Adrenal gland (tissue), 5 donors: Measurements from ENCODE around the gene TMEM52.

ENCODE experiments used
- POLR2A ChIP-seq, 2 donors: fragments of 450-650 bp; IDR thresholded peaks; one replicate each; pipeline ENCODE4 v1.6.1; 2017; ENCODE audit warnings: antibody characterized with exemption in 2 of 2, mild to moderate bottlenecking in 2 of 2, moderate library complexity in 1 of 2
- TF ChIP-seq, protein P1 (sequence below), 6 experiments: fragments of 450-650 bp in 4 of 6; fragments of 200-600 bp in 2 of 6; sonication (generic) in 1 of 6; IDR thresholded peaks; 1 replicate in 5 of 6; 2 replicates in 1 of 6; pipeline versions ENCODE4 v1.5.1 to v1.8.0; 2016 to 2021; ENCODE audit warnings: antibody characterized with exemption in 6 of 6, mild to moderate bottlenecking in 2 of 6, moderate library complexity in 1 of 6
- donor health status: DM: no; HTN: no; CAD: no.

DNA sequence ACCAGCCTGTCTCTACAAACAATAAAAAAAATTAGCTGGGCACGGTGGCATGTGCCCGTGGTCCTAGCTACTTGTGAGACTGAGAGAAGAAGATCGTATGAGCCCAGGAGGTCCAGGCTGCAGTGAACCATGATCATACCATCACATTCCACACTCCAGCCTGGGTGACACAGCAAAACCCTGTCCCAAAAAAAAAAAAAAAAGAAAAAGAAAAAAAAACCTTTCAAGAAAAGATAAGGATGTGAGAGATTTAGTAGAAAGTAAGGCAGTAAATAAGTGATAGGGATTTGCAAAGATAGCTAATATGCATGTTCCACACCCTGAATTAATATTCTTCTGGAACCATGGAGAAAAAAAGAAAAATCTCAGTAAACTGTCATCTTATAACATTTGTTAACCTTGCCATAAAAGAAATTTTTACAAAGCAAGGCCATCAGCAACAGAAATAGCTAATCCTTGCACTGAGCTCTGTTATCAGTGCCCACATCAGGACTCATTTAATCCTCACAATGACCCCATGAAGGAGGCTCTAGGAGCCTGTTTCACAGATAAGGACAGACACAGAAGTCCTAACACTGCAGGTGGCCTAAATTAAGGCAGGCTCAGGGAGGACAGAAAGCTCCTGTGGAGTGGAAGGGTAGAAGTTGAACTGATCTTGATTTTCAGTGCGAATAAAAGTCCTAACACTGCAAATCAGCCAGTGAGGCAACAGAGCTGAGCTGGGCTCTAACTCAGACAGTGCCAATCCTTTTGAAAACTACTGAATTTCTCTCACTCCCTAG, 35.8 kb downstream of the TMEM52 start:
- TF ChIP-seq, protein P1, sequence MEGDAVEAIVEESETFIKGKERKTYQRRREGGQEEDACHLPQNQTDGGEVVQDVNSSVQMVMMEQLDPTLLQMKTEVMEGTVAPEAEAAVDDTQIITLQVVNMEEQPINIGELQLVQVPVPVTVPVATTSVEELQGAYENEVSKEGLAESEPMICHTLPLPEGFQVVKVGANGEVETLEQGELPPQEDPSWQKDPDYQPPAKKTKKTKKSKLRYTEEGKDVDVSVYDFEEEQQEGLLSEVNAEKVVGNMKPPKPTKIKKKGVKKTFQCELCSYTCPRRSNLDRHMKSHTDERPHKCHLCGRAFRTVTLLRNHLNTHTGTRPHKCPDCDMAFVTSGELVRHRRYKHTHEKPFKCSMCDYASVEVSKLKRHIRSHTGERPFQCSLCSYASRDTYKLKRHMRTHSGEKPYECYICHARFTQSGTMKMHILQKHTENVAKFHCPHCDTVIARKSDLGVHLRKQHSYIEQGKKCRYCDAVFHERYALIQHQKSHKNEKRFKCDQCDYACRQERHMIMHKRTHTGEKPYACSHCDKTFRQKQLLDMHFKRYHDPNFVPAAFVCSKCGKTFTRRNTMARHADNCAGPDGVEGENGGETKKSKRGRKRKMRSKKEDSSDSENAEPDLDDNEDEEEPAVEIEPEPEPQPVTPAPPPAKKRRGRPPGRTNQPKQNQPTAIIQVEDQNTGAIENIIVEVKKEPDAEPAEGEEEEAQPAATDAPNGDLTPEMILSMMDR (IDR thresholded peaks at IDR 0.05), result no peak
- no peak for TF ChIP-seq POLR2A (IDR thresholded peaks at IDR 0.05)
